Activated naive CD8-positive, alpha-beta T cell treated with anti-CD3 and anti-CD28 coated beads for 36 hours (primary cell): ENCODE results near the gene ISG15. TPM values are rescaled to one million over a fixed set of nuclear protein-coding genes. Genes with fewer than 3 reads are reported as not detected.
A peak's percentile ranks its signal among the peaks of the same experiment; 100 is the strongest.
"Not testable (repeated sequence)": the region's sequence is repeated elsewhere in the genome, so short reads cannot be mapped to it uniquely, and the experiment has no call there.

Experiments used
- DNase-seq: peaks from one replicate; pipeline ENCODE4 v3.0.0; 2021
- H3K27ac Mint-ChIP-seq: one replicate; pipeline ENCODE4 v1.8.0; 2022; ENCODE audit warnings: mild to moderate bottlenecking, moderate library complexity, mixed read lengths
- H3K27me3 Mint-ChIP-seq: one replicate; pipeline ENCODE4 v1.8.0; 2022; ENCODE audit warnings: mild to moderate bottlenecking, mixed read lengths
- H3K36me3 Mint-ChIP-seq: one replicate; pipeline ENCODE4 v1.8.0; 2021; ENCODE audit warnings: mild to moderate bottlenecking, mixed read lengths
- H3K4me1 Mint-ChIP-seq: one replicate; pipeline ENCODE4 v1.8.0; 2021; ENCODE audit warnings: mixed read lengths
- H3K4me3 Mint-ChIP-seq: one replicate; pipeline ENCODE4 v1.8.0; 2022; ENCODE audit warnings: mild to moderate bottlenecking, moderate library complexity, mixed read lengths
- H3K9me3 Mint-ChIP-seq: one replicate; pipeline ENCODE4 v1.8.0; 2022; ENCODE audit warnings: mixed read lengths
- total RNA-seq, 2 experiments: library from RNA; stranded (reverse); gene quantifications; one replicate each; pipeline ENCODE4 v1.2.3, GENCODE V29; 2021

Gene ISG15
- total RNA-seq, 2 experiments from 2014 or later, result 71.7 to 78.4 TPM

GRCh38 chr1:1023700-1024099, 10.4 kb downstream of the ISG15 start:
- no peak overlapping the region for H3K27ac Mint-ChIP-seq
- H3K36me3 Mint-ChIP-seq, result no peaks in the 10 kb centered on the region
- peaks cover 4% of the 10 kb centered on the region for H3K27me3 Mint-ChIP-seq
- no peaks in the 10 kb centered on the region for H3K4me1 Mint-ChIP-seq
- no peak for DNase-seq
- no peak overlapping the region for H3K4me3 Mint-ChIP-seq
- no peaks in the 10 kb centered on the region for H3K9me3 Mint-ChIP-seq

GRCh38 chr1:1024149-1024770, 11.0 kb downstream of the ISG15 start:
- Mint-ChIP-seq H3K4me1 (no peaks in the 10 kb centered on the region), H3K27me3 (peaks cover 4% of the 10 kb centered on the region), H3K9me3 (no peaks in the 10 kb centered on the region), H3K36me3 (no peaks in the 10 kb centered on the region), H3K27ac (no peak overlapping the region), H3K4me3 (no peak overlapping the region)
- no peak for DNase-seq

- Mint-ChIP-seq H3K27me3 (peaks cover 4% of the 10 kb centered on the region), H3K4me1 (no peaks in the 10 kb centered on the region), H3K4me3 (no peak overlapping the region), H3K9me3 (no peaks in the 10 kb centered on the region), H3K27ac (no peak overlapping the region), H3K36me3 (no peaks in the 10 kb centered on the region)
- DNase-seq, result no peak
These were observed 11.7 kb downstream of the ISG15 start for GRCh38 chr1:1024771-1025699.

GRCh38 chr1:1025730-1026129, 12.4 kb downstream of the ISG15 start:
- H3K4me3 Mint-ChIP-seq, result no peak overlapping the region
- H3K9me3 Mint-ChIP-seq, result no peaks in the 10 kb centered on the region
- no peak overlapping the region for H3K27ac Mint-ChIP-seq
- H3K4me1 Mint-ChIP-seq, result no peaks in the 10 kb centered on the region
- no peak for DNase-seq
- H3K27me3 Mint-ChIP-seq, result peaks cover 4% of the 10 kb centered on the region
- no peaks in the 10 kb centered on the region for H3K36me3 Mint-ChIP-seq

- no peaks in the 10 kb centered on the region for H3K9me3 Mint-ChIP-seq
- H3K4me1 Mint-ChIP-seq, result no peaks in the 10 kb centered on the region
- H3K27ac Mint-ChIP-seq, result no peak overlapping the region
These were observed 13.5 kb downstream of the ISG15 start for GRCh38 chr1:1026599-1027413.

GRCh38 chr1:1027791-1028190, 14.5 kb downstream of the ISG15 start:
- Mint-ChIP-seq H3K36me3 (no peaks in the 10 kb centered on the region), H3K27ac (no peak overlapping the region), H3K4me3 (no peak overlapping the region), H3K27me3 (peaks cover 3% of the 10 kb centered on the region), H3K9me3 (no peaks in the 10 kb centered on the region), H3K4me1 (peaks cover 7% of the 10 kb centered on the region)
- no peak for DNase-seq

More at GRCh38 chr1:1026599-1027413, 13.5 kb downstream of the ISG15 start:
- no peak for DNase-seq
- H3K36me3 Mint-ChIP-seq, result no peaks in the 10 kb centered on the region
- H3K27me3 Mint-ChIP-seq, result peaks cover 4% of the 10 kb centered on the region
- no peak overlapping the region for H3K4me3 Mint-ChIP-seq

GRCh38 chr1:1030867-1031658, 17.8 kb downstream of the ISG15 start:
- not testable (repeated sequence) for DNase-seq, H3K9me3 Mint-ChIP-seq, H3K4me3 Mint-ChIP-seq, H3K36me3 Mint-ChIP-seq, H3K27ac Mint-ChIP-seq, H3K27me3 Mint-ChIP-seq
- H3K4me1 Mint-ChIP-seq, result peaks cover 12% of the 10 kb centered on the region

GRCh38 chr1:1031659-1032235, 18.4 kb downstream of the ISG15 start:
- peaks cover 12% of the 10 kb centered on the region for H3K4me1 Mint-ChIP-seq
- no peak for DNase-seq
- peaks cover 3% of the 10 kb centered on the region for H3K27me3 Mint-ChIP-seq
- H3K4me3 Mint-ChIP-seq, result no peak overlapping the region
- no peaks in the 10 kb centered on the region for H3K9me3 Mint-ChIP-seq
- H3K27ac Mint-ChIP-seq, result no peak overlapping the region
- peaks cover 2% of the 10 kb centered on the region for H3K36me3 Mint-ChIP-seq

- H3K36me3 Mint-ChIP-seq, result peaks cover 2% of the 10 kb centered on the region
- no peak for DNase-seq
- H3K4me1 Mint-ChIP-seq, result peaks cover 12% of the 10 kb centered on the region
- H3K4me3 Mint-ChIP-seq, result peak overlapping the region; percentile 32
- peaks cover 3% of the 10 kb centered on the region for H3K27me3 Mint-ChIP-seq
- H3K9me3 Mint-ChIP-seq, result no peaks in the 10 kb centered on the region
- peak overlapping the region; percentile 38 for H3K27ac Mint-ChIP-seq
These were observed 19.1 kb downstream of the ISG15 start for GRCh38 chr1:1032424-1032823.

GRCh38 chr1:1033009-1033587, 19.8 kb downstream of the ISG15 start:
- Mint-ChIP-seq H3K4me1 (peaks cover 12% of the 10 kb centered on the region), H3K27ac (no peak overlapping the region), H3K4me3 (peak overlapping the region; percentile 32), H3K27me3 (peaks cover 3% of the 10 kb centered on the region), H3K9me3 (no peaks in the 10 kb centered on the region), H3K36me3 (peaks cover 2% of the 10 kb centered on the region)
- DNase-seq, result peak; percentile 97

- Mint-ChIP-seq H3K27me3 (peaks cover 9% of the 10 kb centered on the region), H3K4me1 (peaks cover 19% of the 10 kb centered on the region), H3K4me3 (peak overlapping the region; percentile 73), H3K9me3 (no peaks in the 10 kb centered on the region), H3K27ac (peak overlapping the region; percentile 42), H3K36me3 (peaks cover 2% of the 10 kb centered on the region)
- peak; percentile 36 for DNase-seq
These were observed 20.6 kb downstream of the ISG15 start for GRCh38 chr1:1033731-1034438.

- DNase-seq, result no peak
- peaks cover 13% of the 10 kb centered on the region for H3K27me3 Mint-ChIP-seq
- peak overlapping the region; percentile 42 for H3K27ac Mint-ChIP-seq
These were observed 21.1 kb downstream of the ISG15 start for GRCh38 chr1:1034439-1034781.

GRCh38 chr1:1035291-1035943, 22.1 kb downstream of the ISG15 start:
- DNase-seq, result no peak
- no peaks in the 10 kb centered on the region for H3K9me3 Mint-ChIP-seq
- H3K4me1 Mint-ChIP-seq, result peaks cover 30% of the 10 kb centered on the region
- peaks cover 2% of the 10 kb centered on the region for H3K36me3 Mint-ChIP-seq
- H3K27ac Mint-ChIP-seq, result no peak overlapping the region
- no peak overlapping the region for H3K4me3 Mint-ChIP-seq
- H3K27me3 Mint-ChIP-seq, result peaks cover 17% of the 10 kb centered on the region

More at GRCh38 chr1:1034439-1034781, 21.1 kb downstream of the ISG15 start:
- Mint-ChIP-seq H3K4me1 (peaks cover 24% of the 10 kb centered on the region), H3K9me3 (no peaks in the 10 kb centered on the region), H3K36me3 (peaks cover 2% of the 10 kb centered on the region), H3K4me3 (peak overlapping the region; percentile 73)
